ENCODE results near the gene DLX1. TPM values are rescaled to one million over a fixed set of nuclear protein-coding genes. Genes with fewer than 3 reads are reported as not detected.

DLX1 gene
- total RNA-seq, 1 donor from 2014 or later, result 29.7 TPM

DNA sequence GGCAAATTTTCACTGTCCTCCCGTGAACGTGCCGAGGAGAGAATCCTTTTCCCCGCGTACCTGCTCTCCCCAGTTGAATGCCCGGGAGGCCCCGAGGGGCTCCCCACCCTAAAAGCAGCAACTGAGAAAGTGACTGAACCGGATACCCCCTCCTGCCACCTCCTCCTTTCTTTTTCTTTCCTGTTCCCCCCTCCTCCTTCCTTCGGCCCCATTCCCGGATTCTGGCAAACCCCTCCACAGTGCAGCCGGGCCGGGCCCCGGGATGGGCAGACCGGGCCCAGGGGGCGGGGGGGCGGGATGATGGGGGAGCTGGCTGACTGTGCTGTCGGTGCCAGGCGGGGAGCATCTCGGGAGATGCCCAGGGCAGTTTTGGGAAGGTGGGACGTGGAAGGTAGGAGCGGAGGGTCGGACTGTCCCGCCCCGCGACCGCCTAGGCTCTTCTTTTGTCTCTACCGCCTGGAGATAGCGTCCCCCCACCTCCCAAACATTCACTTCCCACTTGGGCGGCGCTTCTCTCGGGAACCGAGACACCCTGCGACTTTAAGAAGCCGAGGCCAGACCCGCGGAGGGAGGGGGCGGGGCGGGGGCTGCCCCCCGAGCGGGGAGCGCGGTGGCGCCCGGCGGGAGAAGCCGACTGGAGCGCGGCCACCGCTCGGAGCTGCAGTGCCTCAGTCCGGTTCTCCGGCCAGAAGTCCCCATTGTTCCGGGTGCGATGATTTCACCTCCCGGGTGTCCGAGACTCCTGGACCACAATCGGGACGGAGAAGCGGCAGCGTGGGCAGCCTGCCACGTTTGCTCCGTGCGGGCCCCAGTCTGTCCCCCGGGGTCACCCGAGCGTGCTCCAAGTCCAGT lies 9.2 kb downstream of the DLX1 start:
- no peaks in the 10 kb centered on the region for H3K9me3 Mint-ChIP-seq (ENCODE audit: unreplicated experiment)
- peak overlapping the region; percentile 100 for H3K27ac Mint-ChIP-seq (ENCODE audit: unreplicated experiment)
- peaks cover 80% of the 10 kb centered on the region for H3K4me1 Mint-ChIP-seq (ENCODE audit: unreplicated experiment)
- H3K36me3 Mint-ChIP-seq (ENCODE audit: unreplicated experiment), result no peaks in the 10 kb centered on the region
- H3K4me3 Mint-ChIP-seq (ENCODE audit: unreplicated experiment), result peak overlapping the region; percentile 83
- TF ChIP-seq CTCF (IDR thresholded peaks at IDR 0.05), result no peak
- no peaks in the 10 kb centered on the region for H3K27me3 Mint-ChIP-seq (ENCODE audit: unreplicated experiment)
- no peak for DNase-seq (ENCODE audit: extremely low spot score, unreplicated experiment)

GRCh38 chr2:172095146-172095904 lies 10.0 kb downstream of the DLX1 start:
- H3K4me1 Mint-ChIP-seq (ENCODE audit: unreplicated experiment), result peaks cover 77% of the 10 kb centered on the region
- peak overlapping the region; percentile 100 for H3K27ac Mint-ChIP-seq (ENCODE audit: unreplicated experiment)
- H3K9me3 Mint-ChIP-seq (ENCODE audit: unreplicated experiment), result no peaks in the 10 kb centered on the region
- H3K4me3 Mint-ChIP-seq (ENCODE audit: unreplicated experiment), result peak overlapping the region; percentile 83
- H3K36me3 Mint-ChIP-seq (ENCODE audit: unreplicated experiment), result peaks cover 2% of the 10 kb centered on the region
- TF ChIP-seq CTCF (IDR thresholded peaks at IDR 0.05), result no peak
- no peaks in the 10 kb centered on the region for H3K27me3 Mint-ChIP-seq (ENCODE audit: unreplicated experiment)
- peak; percentile 95 for DNase-seq (ENCODE audit: extremely low spot score, unreplicated experiment)

GRCh38 chr2:172095905-172096625 lies 10.8 kb downstream of the DLX1 start:
- peaks cover 74% of the 10 kb centered on the region for H3K4me1 Mint-ChIP-seq (ENCODE audit: unreplicated experiment)
- H3K9me3 Mint-ChIP-seq (ENCODE audit: unreplicated experiment), result no peaks in the 10 kb centered on the region
- H3K27me3 Mint-ChIP-seq (ENCODE audit: unreplicated experiment), result no peaks in the 10 kb centered on the region
- peak overlapping the region; percentile 100 for H3K27ac Mint-ChIP-seq (ENCODE audit: unreplicated experiment)
- peak; percentile 43 for TF ChIP-seq CTCF (IDR thresholded peaks at IDR 0.05)
- H3K36me3 Mint-ChIP-seq (ENCODE audit: unreplicated experiment), result peaks cover 6% of the 10 kb centered on the region
- peak overlapping the region; percentile 83 for H3K4me3 Mint-ChIP-seq (ENCODE audit: unreplicated experiment)
- no peak for DNase-seq (ENCODE audit: extremely low spot score, unreplicated experiment)

- peak overlapping the region; percentile 83 for H3K4me3 Mint-ChIP-seq (ENCODE audit: unreplicated experiment)
- peak overlapping the region; percentile 100 for H3K27ac Mint-ChIP-seq (ENCODE audit: unreplicated experiment)
- H3K4me1 Mint-ChIP-seq (ENCODE audit: unreplicated experiment), result peaks cover 68% of the 10 kb centered on the region
- no peak for TF ChIP-seq CTCF (IDR thresholded peaks at IDR 0.05)
- H3K27me3 Mint-ChIP-seq (ENCODE audit: unreplicated experiment), result no peaks in the 10 kb centered on the region
- DNase-seq (ENCODE audit: extremely low spot score, unreplicated experiment), result peak; percentile 95
- H3K36me3 Mint-ChIP-seq (ENCODE audit: unreplicated experiment), result peaks cover 6% of the 10 kb centered on the region
- H3K9me3 Mint-ChIP-seq (ENCODE audit: unreplicated experiment), result no peaks in the 10 kb centered on the region
Observed at GRCh38 chr2:172096626-172097547, 11.6 kb downstream of the DLX1 start.
